G401.6 (cell line): ENCODE data around the gene RFC2.

ENCODE experiments used
- FAIRE-seq: peaks from 2 replicates; lab custom pipeline; 2012; peaks lifted over from hg19 to GRCh38; lab: Jason Lieb, UNC

The RFC2 gene

GRCh38 chr7:74190259-74190658 is 63.9 kb downstream of the RFC2 start:
- FAIRE-seq = no peak

- no peak for FAIRE-seq
These were observed 66.1 kb downstream of the RFC2 start for GRCh38 chr7:74187915-74188675.

- FAIRE-seq = no peak
These were observed 68.6 kb downstream of the RFC2 start for GRCh38 chr7:74185636-74186035.

- no peak for FAIRE-seq
These were observed 69.2 kb downstream of the RFC2 start for GRCh38 chr7:74185016-74185415.

GRCh38 chr7:74183653-74184450 is 70.3 kb downstream of the RFC2 start:
- FAIRE-seq = no peak

GRCh38 chr7:74183142-74183541 is 71.1 kb downstream of the RFC2 start:
- no peak for FAIRE-seq

GRCh38 chr7:74182453-74183090 is 71.6 kb downstream of the RFC2 start:
- no peak for FAIRE-seq

GRCh38 chr7:74181821-74182220 is 72.4 kb downstream of the RFC2 start:
- no peak for FAIRE-seq
